ENCODE results near the gene DELE1. TPM values are rescaled to one million over a fixed set of nuclear protein-coding genes. Genes with fewer than 3 reads are reported as not detected.
A peak's percentile ranks its signal among the peaks of the same experiment; 100 is the strongest.

DELE1 gene
- total and polyA plus RNA-seq, 4 donors: 23.2 to 49.0 (median 40.3) TPM

DNA sequence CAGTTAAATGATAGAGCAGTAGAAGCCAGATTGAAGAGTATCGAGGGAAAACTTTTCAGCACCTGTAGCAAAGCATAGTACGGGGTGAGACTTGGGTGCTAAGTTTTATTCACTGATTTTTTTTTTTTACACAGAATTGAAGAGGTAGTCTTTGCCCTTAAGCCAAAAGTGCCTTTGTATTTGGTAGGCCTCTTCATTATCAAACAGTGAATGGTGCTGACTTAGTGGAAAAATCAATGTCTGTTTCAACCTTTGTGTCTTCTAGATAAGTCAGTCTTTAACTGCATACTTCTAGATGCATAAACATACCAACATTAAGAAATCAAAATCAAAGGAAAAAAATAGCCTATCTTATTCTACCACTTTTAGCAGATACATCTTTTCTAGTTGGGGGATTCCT, 59.0 kb downstream of the DELE1 start (continued):
- TF ChIP-seq, protein P1, sequence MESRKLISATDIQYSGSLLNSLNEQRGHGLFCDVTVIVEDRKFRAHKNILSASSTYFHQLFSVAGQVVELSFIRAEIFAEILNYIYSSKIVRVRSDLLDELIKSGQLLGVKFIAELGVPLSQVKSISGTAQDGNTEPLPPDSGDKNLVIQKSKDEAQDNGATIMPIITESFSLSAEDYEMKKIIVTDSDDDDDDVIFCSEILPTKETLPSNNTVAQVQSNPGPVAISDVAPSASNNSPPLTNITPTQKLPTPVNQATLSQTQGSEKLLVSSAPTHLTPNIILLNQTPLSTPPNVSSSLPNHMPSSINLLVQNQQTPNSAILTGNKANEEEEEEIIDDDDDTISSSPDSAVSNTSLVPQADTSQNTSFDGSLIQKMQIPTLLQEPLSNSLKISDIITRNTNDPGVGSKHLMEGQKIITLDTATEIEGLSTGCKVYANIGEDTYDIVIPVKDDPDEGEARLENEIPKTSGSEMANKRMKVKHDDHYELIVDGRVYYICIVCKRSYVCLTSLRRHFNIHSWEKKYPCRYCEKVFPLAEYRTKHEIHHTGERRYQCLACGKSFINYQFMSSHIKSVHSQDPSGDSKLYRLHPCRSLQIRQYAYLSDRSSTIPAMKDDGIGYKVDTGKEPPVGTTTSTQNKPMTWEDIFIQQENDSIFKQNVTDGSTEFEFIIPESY (IDR thresholded peaks at IDR 0.05): peak; percentile 48
- peak in 1 of 2 donors; percentile 10 for TF ChIP-seq RAD21 (IDR thresholded peaks at IDR 0.05)

DNA sequence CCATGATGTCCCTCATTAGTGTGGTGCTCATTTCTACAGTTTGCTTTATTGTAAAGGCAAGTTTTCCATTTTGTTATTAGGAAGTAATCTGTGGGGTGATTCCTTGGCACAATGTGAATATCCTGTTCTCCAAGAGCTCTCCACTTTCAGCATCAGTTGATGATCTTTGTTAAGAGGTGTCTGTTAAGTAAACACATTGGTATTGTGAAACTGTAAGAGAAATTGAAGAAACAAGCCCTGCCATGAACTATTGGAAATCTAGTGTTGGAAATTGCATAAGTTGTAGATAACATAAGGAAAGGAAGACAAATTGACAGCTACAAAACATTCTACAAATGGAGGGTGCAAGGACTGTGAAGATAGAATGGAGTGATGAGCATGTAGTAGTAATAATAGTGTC, 62.4 kb downstream of the DELE1 start:
- peaks cover 6 to 53% (median 38%) of the 10 kb centered on the region in 4 donors for H3K36me3 ChIP-seq (ENCODE audit: control insufficient read depth in 4 of 4, insufficient read depth in 3 of 4, low read depth in 1 of 4, low read length in 3 of 4)
- DNase-seq (ENCODE audit: low spot score): no peak
- TF ChIP-seq NR2F2 (IDR thresholded peaks at IDR 0.05) (no peak), RAD21 (IDR thresholded peaks at IDR 0.05) (peak in 1 of 2 donors; percentile 14), HNF4G (IDR thresholded peaks at IDR 0.05) (peak; percentile 27), RXRA (IDR thresholded peaks at IDR 0.05) (peak; percentile 63 to 68), TAF1 (conservative IDR thresholded peaks at IDR 0.05) (no peak), HNF4A (conservative IDR thresholded peaks at IDR 0.05) (peak; percentile 63 to 73), GABPA (IDR thresholded peaks at IDR 0.05 in 1 of 2, conservative IDR thresholded peaks at IDR 0.05 in 1 of 2) (peak in 1 of 2 donors; percentile 33), YY1 (IDR thresholded peaks at IDR 0.05) (peak; percentile 41), EGR1 (IDR thresholded peaks at IDR 0.05; ENCODE audit: low read depth in 2 of 2) (no peak), FOXA2 (IDR thresholded peaks at IDR 0.05) (peak; percentile 59), FOXA1 (IDR thresholded peaks at IDR 0.05) (peak; percentile 81), JUND (IDR thresholded peaks at IDR 0.05) (peak in 1 of 2 donors; percentile 18), SP1 (IDR thresholded peaks at IDR 0.05) (peak; percentile 47)
- TF ChIP-seq, protein P2, sequence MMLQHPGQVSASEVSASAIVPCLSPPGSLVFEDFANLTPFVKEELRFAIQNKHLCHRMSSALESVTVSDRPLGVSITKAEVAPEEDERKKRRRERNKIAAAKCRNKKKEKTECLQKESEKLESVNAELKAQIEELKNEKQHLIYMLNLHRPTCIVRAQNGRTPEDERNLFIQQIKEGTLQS (IDR thresholded peaks at IDR 0.05): peak; percentile 30
- TF ChIP-seq, protein P3, sequence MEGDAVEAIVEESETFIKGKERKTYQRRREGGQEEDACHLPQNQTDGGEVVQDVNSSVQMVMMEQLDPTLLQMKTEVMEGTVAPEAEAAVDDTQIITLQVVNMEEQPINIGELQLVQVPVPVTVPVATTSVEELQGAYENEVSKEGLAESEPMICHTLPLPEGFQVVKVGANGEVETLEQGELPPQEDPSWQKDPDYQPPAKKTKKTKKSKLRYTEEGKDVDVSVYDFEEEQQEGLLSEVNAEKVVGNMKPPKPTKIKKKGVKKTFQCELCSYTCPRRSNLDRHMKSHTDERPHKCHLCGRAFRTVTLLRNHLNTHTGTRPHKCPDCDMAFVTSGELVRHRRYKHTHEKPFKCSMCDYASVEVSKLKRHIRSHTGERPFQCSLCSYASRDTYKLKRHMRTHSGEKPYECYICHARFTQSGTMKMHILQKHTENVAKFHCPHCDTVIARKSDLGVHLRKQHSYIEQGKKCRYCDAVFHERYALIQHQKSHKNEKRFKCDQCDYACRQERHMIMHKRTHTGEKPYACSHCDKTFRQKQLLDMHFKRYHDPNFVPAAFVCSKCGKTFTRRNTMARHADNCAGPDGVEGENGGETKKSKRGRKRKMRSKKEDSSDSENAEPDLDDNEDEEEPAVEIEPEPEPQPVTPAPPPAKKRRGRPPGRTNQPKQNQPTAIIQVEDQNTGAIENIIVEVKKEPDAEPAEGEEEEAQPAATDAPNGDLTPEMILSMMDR (IDR thresholded peaks at IDR 0.05; ENCODE audit: low read depth, low read length, missing input control): no peak
- TF ChIP-seq, protein P4, sequence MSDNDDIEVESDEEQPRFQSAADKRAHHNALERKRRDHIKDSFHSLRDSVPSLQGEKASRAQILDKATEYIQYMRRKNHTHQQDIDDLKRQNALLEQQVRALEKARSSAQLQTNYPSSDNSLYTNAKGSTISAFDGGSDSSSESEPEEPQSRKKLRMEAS (IDR thresholded peaks at IDR 0.05): peak; percentile 19
- TF ChIP-seq, protein P5, sequence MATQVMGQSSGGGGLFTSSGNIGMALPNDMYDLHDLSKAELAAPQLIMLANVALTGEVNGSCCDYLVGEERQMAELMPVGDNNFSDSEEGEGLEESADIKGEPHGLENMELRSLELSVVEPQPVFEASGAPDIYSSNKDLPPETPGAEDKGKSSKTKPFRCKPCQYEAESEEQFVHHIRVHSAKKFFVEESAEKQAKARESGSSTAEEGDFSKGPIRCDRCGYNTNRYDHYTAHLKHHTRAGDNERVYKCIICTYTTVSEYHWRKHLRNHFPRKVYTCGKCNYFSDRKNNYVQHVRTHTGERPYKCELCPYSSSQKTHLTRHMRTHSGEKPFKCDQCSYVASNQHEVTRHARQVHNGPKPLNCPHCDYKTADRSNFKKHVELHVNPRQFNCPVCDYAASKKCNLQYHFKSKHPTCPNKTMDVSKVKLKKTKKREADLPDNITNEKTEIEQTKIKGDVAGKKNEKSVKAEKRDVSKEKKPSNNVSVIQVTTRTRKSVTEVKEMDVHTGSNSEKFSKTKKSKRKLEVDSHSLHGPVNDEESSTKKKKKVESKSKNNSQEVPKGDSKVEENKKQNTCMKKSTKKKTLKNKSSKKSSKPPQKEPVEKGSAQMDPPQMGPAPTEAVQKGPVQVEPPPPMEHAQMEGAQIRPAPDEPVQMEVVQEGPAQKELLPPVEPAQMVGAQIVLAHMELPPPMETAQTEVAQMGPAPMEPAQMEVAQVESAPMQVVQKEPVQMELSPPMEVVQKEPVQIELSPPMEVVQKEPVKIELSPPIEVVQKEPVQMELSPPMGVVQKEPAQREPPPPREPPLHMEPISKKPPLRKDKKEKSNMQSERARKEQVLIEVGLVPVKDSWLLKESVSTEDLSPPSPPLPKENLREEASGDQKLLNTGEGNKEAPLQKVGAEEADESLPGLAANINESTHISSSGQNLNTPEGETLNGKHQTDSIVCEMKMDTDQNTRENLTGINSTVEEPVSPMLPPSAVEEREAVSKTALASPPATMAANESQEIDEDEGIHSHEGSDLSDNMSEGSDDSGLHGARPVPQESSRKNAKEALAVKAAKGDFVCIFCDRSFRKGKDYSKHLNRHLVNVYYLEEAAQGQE (IDR thresholded peaks at IDR 0.05): no peak
- TF ChIP-seq, protein P1 (IDR thresholded peaks at IDR 0.05): peak; percentile 34
- H3K9ac ChIP-seq (ENCODE audit: low read depth in 1 of 2, low read length in 2 of 2): no peak overlapping the region
- H3K27me3 ChIP-seq (ENCODE audit: control insufficient read depth in 4 of 4, insufficient read depth in 4 of 4, low read length in 3 of 4): no peaks in the 10 kb centered on the region
- no peaks in the 10 kb centered on the region for H3K9me3 ChIP-seq (ENCODE audit: control insufficient read depth in 4 of 4, low read length in 3 of 4)
- peak overlapping the region in 1 of 2 donors; percentile 42 for H3K27ac ChIP-seq (ENCODE audit: low read depth in 1 of 2, low read length in 2 of 2)
- H3K4me1 ChIP-seq (ENCODE audit: control insufficient read depth in 4 of 4, insufficient read depth in 4 of 4, low read length in 3 of 4): peaks cover 1 to 15% (median 8%) of the 10 kb centered on the region in 4 donors
- no peak overlapping the region for H3K4me3 ChIP-seq (ENCODE audit: low read depth in 1 of 3, low read length in 3 of 3)

All from liver (tissue), 9 donors.